Breast epithelium (tissue), 4 donors: Measurements from ENCODE around the gene NCR3LG1. TPM values are rescaled to one million over a fixed set of nuclear protein-coding genes. Genes with fewer than 3 reads are reported as not detected.

Experiments
- DNase-seq, 2 donors: peaks; one replicate each; pipeline ENCODE4 v3.0.0-alpha.2; 2019; ENCODE audit warnings: low spot score in 2 of 2
- H3K27ac ChIP-seq, 2 donors: fragments of 200-600 bp; sonication (generic) in 1 of 2; one replicate each; pipeline ENCODE4 v1.5.1; 2016 to 2019; ENCODE audit warnings: mild to moderate bottlenecking in 1 of 2
- H3K27me3 ChIP-seq, 2 donors: fragments of 200-600 bp; sonication (generic) in 1 of 2; one replicate each; pipeline versions ENCODE4 v1.5.1 to v1.6.0; 2017 to 2019; ENCODE audit warnings: control low read depth in 1 of 2, mild to moderate bottlenecking in 1 of 2
- H3K36me3 ChIP-seq: fragments of 200-600 bp; one replicate; pipeline ENCODE4 v1.5.1; 2019
- H3K4me1 ChIP-seq, 2 donors: fragments of 200-600 bp; sonication (generic); one replicate each; pipeline ENCODE4 v1.5.1; 2016 to 2019; ENCODE audit warnings: control low read depth in 1 of 2
- H3K4me3 ChIP-seq, 3 donors: fragments of 200-600 bp; sonication (generic); 1 replicate in 2 of 3; 2 replicates in 1 of 3; pipeline ENCODE4 v1.5.1; 2016 to 2019; ENCODE audit warnings: mild to moderate bottlenecking in 3 of 3, moderate library complexity in 2 of 3
- H3K9me3 ChIP-seq, 2 donors: fragments of 200-600 bp; sonication (generic) in 1 of 2; one replicate each; pipeline ENCODE4 v1.5.1; 2016 to 2019; ENCODE audit warnings: control low read depth in 1 of 2
- POLR2A ChIP-seq: fragments of 450-650 bp; IDR thresholded peaks from one replicate; pipeline ENCODE4 v1.6.1; 2016; ENCODE audit warnings: antibody characterized with exemption, mild to moderate bottlenecking, moderate library complexity
- POLR2AphosphoS5 ChIP-seq, 3 donors: sonication (generic); formaldehyde crosslinking; IDR thresholded peaks; one replicate each; pipeline ENCODE4 v1.6.1; 2017; ENCODE audit warnings: antibody characterized with exemption in 3 of 3
- intact Hi-C: fragments of 100-400 bp; cut with DNase I; formaldehyde crosslinking; loops from one replicate; pipeline ENCODE4 v1.15.1; 2023; ENCODE audit warnings: low total_unique reads
- total RNA-seq, 3 donors: library from RNA; depleted of rRNA; stranded (reverse); fragments of >200 nt; gene quantifications; one replicate each; pipeline ENCODE4 v1.1.0, GENCODE V29; 2016
- TF ChIP-seq, protein P1 (sequence below), 3 donors: fragments of 450-650 bp; IDR thresholded peaks; one replicate each; pipeline ENCODE4 v1.5.1; 2016 to 2017; ENCODE audit warnings: antibody characterized with exemption in 3 of 3, mild to moderate bottlenecking in 3 of 3, moderate library complexity in 3 of 3

Gene NCR3LG1, protein sequence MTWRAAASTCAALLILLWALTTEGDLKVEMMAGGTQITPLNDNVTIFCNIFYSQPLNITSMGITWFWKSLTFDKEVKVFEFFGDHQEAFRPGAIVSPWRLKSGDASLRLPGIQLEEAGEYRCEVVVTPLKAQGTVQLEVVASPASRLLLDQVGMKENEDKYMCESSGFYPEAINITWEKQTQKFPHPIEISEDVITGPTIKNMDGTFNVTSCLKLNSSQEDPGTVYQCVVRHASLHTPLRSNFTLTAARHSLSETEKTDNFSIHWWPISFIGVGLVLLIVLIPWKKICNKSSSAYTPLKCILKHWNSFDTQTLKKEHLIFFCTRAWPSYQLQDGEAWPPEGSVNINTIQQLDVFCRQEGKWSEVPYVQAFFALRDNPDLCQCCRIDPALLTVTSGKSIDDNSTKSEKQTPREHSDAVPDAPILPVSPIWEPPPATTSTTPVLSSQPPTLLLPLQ
- total RNA-seq = 1 to 10 TPM; 2.9 to 5.0 (median 4.3) TPM

DNA sequence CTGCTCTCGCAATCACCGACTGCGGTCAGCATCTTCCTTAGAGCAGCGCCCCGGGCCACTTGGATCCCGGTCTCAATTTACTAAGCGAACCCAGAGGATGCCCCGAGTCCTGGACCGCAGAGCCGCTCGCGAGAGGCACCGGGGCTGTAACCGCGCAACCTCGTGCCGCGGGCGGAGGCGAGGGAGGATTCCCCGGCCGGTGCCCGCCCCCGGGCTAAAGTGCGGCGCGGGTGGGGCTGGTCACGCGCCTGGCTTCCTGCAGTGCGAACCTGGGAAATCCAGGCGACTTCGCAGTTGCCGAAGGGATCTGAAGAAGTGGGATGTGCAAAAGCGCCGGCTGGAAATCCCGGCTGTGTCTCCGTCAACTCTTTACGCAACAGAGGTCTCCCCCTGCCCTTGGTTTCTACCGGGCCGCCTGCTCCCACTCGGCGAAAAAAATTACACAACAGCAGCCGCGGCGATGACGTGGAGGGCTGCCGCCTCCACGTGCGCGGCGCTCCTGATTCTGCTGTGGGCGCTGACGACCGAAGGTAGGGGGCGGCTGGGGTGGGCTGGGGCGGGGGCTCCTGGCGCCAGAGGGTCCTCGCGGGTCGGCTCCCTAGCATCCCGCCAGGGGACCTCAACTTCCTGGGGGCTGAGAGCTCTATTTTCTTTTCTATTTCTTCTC lies at the start of gene NCR3LG1:
Gene NCR3LG1, plus strand, starts transcription at position 291 of the 667 bp plus-strand sequence. Its CDS starts 170 bp downstream, at position 461.
- H3K27me3 ChIP-seq = no peaks in the 10 kb centered on the region
- H3K36me3 ChIP-seq = no peaks in the 10 kb centered on the region
- peak within 1 kb of the TSS; percentile 21 to 60 for H3K27ac ChIP-seq
- intact Hi-C loops = no loop called here
- no peaks in the 10 kb centered on the region for H3K4me1 ChIP-seq
- DNase-seq = peak in 1 of 2 donors; percentile 26
- H3K4me3 ChIP-seq = peak within 1 kb of the TSS; percentile 54 to 88 (median 64)
- TF ChIP-seq POLR2A (no peak), POLR2AphosphoS5 (IDR thresholded peaks at IDR 0.05) (peak in 1 of 3 donors; percentile 43)
- TF ChIP-seq, protein P1, sequence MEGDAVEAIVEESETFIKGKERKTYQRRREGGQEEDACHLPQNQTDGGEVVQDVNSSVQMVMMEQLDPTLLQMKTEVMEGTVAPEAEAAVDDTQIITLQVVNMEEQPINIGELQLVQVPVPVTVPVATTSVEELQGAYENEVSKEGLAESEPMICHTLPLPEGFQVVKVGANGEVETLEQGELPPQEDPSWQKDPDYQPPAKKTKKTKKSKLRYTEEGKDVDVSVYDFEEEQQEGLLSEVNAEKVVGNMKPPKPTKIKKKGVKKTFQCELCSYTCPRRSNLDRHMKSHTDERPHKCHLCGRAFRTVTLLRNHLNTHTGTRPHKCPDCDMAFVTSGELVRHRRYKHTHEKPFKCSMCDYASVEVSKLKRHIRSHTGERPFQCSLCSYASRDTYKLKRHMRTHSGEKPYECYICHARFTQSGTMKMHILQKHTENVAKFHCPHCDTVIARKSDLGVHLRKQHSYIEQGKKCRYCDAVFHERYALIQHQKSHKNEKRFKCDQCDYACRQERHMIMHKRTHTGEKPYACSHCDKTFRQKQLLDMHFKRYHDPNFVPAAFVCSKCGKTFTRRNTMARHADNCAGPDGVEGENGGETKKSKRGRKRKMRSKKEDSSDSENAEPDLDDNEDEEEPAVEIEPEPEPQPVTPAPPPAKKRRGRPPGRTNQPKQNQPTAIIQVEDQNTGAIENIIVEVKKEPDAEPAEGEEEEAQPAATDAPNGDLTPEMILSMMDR (IDR thresholded peaks at IDR 0.05) = no peak
- no peaks in the 10 kb centered on the region for H3K9me3 ChIP-seq

DNA sequence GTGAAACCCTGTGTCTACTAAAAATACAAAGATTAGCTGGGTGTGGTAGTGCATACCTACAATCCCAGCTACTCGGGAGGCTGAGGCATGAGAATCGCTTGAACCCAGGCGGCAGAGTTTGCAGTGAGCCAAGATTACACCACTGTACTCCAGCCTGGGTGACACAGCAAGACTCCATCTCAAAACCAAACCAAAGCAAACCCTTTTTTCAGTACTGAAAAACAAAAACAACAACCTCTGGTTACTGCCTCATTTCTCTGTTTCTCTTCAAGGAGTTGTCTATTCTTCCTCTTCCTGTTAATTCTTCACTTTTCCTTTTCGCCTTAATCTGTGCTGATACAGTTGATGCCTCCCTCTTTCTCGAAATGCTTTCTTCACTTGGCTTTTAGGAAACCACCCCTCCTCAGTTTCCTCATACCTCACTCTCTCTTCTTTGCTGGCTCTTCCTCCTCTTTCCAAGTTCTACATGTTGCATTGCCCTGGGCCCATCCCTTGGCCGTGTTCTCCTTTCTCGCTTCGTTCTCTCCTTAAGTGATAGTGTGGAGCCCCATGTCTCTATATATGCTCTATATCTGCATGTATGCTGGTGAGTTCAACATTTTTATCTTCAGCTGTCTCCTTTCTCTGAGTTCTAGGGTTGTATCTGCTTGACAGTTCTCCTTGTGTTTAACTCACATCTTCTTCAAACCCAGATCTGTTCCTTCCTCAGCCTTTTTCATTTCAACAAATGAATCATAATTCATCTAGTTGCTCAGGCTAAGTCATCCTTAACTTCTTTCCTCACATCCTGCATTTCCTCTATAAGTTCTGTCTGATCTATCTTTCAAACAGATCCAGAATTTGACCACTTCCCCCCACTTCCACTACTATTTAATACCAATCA lies 38.0 kb upstream of the NCR3LG1 start:
- no peak overlapping the region for H3K4me3 ChIP-seq
- no peak overlapping the region for H3K27ac ChIP-seq
- H3K4me1 ChIP-seq = no peaks in the 10 kb centered on the region
- no peaks in the 10 kb centered on the region for H3K36me3 ChIP-seq
- intact Hi-C loops = no loop called here
- H3K27me3 ChIP-seq = no peaks in the 10 kb centered on the region
- no peaks in the 10 kb centered on the region for H3K9me3 ChIP-seq
- no peak for TF ChIP-seq POLR2AphosphoS5 (IDR thresholded peaks at IDR 0.05)
- TF ChIP-seq POLR2A = no peak
- TF ChIP-seq, protein P1 (IDR thresholded peaks at IDR 0.05) = no peak
- no peak for DNase-seq

DNA sequence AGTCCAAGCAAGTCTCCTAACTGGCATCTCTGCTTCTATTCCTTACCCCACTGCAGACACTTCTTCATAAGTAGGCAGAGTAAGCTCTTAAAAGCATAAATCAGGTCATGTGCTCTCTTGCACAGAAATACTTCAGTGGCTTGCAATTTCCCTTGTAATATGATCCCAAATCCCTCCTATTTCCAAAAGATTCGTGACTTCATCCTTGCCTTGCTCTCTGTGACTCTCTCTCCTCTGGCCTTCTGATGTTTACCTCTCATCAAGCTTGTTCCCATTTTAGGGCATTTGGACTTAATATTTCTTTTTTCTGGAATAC lies 37.4 kb upstream of the NCR3LG1 start:
- H3K4me3 ChIP-seq = no peak overlapping the region
- no peaks in the 10 kb centered on the region for H3K36me3 ChIP-seq
- no peak for DNase-seq
- H3K4me1 ChIP-seq = no peaks in the 10 kb centered on the region
- TF ChIP-seq POLR2AphosphoS5 (IDR thresholded peaks at IDR 0.05) = no peak
- TF ChIP-seq, protein P1 (IDR thresholded peaks at IDR 0.05) = no peak
- TF ChIP-seq POLR2A = no peak
- H3K27me3 ChIP-seq = no peaks in the 10 kb centered on the region
- intact Hi-C loops = no loop called here
- no peaks in the 10 kb centered on the region for H3K9me3 ChIP-seq
- H3K27ac ChIP-seq = no peak overlapping the region

DNA sequence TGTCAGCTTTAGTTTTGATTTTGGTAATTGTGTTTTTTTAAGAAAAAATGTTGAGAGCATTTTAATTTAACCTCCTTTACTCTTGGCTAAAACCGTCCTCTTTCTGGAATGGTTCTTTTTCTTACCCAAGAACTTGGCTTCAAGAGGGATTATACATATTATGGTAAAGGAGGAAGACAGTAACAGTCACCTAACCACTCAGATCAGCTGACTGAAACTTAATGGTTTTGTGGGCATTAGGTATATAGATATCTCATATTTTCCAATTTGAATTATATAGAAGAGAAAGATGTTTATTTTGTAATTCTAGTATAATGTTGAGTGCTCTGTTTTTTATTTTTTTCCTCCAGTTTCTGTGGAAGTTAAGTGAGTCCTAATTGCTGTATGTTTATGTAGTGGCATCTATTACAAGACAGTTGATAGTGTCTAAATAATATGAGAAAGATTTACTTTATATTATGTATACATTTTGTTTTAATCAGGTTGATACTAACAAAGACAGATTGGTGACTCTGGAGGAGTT lies 36.6 kb upstream of the NCR3LG1 start:
- Histone ChIP-seq H3K27me3 (no peaks in the 10 kb centered on the region), H3K4me1 (no peaks in the 10 kb centered on the region), H3K4me3 (no peak overlapping the region), H3K36me3 (no peaks in the 10 kb centered on the region), H3K27ac (no peak overlapping the region), H3K9me3 (no peaks in the 10 kb centered on the region)
- TF ChIP-seq POLR2A = no peak
- TF ChIP-seq, protein P1 (IDR thresholded peaks at IDR 0.05) = no peak
- TF ChIP-seq POLR2AphosphoS5 (IDR thresholded peaks at IDR 0.05) = no peak
- no peak for DNase-seq
- intact Hi-C loops = no loop called here
